ENCODE measurements around the gene C2orf78. TPM values are rescaled to one million over a fixed set of nuclear protein-coding genes. Genes with fewer than 3 reads are reported as not detected.
A peak's percentile ranks its signal among the peaks of the same experiment; 100 is the strongest.
"Not testable (repeated sequence)": the region's sequence is repeated elsewhere in the genome, so short reads cannot be mapped to it uniquely, and the experiment has no call there.

Gene C2orf78, protein sequence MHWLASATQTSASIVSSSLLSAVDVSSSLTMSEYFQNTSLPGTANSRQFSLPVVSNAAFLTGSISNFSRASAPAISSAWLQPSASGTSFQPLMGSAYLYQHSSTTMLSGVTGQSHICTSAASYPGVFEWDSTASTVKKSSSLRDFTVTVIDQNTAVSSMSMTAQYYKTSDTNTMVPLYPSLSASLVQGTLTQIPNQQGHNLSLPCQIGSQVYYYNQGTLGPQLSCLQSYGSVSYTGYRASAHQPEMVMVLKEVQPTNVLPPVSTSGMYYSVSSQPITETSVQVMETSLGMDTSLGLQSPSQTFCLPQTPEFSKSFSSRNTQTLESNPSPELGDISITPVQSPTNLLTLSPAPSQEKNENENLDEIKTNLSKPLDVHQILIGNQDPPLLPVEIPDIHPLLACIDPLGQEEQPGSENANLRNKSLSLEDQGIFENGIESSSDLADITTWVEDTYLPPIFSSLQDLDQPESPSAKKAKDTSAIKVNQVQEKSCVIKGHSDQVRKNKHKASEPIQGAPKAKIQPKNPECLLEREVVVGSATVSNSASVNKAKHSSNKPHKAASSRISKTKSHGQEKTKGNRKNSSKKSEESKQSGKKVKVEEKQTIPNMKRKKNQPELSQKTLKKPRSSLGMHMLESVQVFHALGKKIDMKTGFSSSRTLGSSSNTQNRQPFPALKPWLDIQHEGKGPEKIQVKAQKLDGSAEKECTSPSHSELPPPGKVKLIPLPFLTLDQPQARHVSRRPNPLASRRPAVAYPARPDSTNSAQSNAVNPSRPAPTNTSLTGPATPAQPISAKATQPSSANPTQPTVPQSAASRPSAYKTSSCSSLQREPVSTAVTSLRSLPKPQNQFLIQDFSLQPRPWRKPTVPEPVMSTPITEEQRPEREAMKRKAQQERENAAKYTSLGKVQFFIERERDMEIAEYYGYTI
- total RNA-seq (ENCODE audit: low replicate concordance) = not detected in 2 replicates
- long read RNA-seq = 0 reads

DNA sequence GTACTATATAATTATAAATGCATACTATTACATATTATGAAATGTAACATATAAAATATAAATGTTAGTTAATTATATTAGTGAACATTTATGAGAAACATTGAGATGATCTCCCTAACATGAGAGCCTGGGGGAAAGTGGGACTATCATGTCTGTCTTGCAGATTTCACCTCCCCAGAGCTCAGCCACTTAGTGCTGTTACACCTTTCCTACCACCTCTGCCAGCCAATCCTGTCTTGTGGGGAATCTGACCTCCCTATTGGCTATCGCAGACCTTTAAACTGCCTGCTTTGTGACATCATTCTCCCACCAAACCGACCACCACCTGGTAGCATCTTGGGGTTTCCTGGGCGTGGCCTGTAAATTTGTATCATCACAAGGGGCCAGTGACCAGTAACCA lies at the start of gene C2orf78:
TSS of gene C2orf78 (plus strand) at position 301 of the 400 bp plus-strand sequence. CDS start 127 bp downstream, outside the sequence.
- not testable (repeated sequence) for H3K27ac Mint-ChIP-seq; H3K4me1 Mint-ChIP-seq (ENCODE audit: unreplicated experiment); H3K27me3 Mint-ChIP-seq; H3K36me3 Mint-ChIP-seq; H3K9me3 Mint-ChIP-seq; H3K4me3 Mint-ChIP-seq; DNase-seq (ENCODE audit: extremely low spot score, unreplicated experiment)

DNA sequence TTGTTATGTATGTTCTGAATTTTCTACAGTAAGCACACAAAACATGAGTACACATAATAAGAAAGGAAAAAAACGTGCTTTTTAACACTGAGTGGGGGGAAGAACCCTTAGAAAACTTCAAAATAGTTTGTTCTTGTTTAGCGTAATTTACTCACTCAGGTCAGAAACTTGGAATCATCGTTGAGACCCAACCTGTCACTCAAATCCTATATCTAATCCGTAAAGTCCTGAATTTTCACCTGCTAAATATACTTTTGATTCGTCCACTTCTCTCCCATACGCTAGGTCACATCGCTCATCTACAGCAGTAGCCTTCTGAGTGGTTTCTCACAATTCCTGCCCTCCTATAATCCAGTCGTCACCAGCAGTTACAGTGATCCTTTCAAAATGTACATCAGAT lies 47.6 kb upstream of the C2orf78 start:
- peak overlapping the region; percentile 84 for H3K27ac Mint-ChIP-seq

DNA sequence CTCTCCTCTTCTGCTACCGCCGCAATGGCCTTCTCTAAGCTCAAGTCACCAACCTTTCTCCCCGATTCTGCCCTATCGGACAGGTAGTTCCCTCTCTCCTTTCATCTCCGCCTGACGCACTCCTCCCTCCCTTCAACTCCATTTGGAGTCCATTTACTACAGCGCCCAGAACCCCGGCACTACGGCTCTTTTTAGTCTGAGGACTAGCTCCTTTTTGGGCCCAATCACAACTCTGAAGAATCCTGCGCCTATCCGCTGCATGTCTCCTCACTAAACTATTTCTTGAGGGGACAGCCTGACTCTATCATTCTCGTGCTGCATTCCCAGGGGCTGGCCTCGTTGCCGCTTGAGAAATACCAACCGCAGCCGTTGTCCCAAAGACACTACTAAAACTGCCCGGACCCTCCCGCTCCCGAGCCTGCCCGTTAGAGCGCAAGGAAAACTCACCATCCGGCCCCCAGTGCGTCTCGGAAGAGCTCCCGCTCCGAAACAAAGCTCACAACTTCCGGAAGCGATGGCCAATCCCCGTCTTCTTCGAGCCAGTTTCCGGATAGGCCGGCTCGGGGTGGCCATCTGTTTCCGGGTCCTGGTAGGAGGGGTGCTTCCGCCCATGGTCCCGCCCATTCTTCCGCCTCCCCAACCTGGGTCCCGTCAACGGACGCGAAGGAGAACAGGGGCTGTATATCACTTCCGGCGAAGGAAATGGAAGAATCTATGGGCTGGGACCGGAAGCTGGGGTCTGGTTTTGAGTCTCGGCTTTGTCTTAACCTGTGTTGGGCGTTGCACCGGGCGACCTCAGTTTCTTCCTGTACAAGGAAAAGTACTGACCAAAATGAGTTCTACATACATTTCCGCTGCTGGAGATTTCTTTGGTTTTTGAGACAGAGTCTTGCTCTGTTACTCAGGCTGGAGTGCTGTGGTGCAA lies 46.9 kb upstream of the C2orf78 start, which contains the start of gene TPRKB:
TSS of gene TPRKB (minus strand) at position 491 of the 925 bp plus-strand sequence. CDS start 2,776 bp downstream, outside the sequence.
- Mint-ChIP-seq H3K9me3 (peaks cover 4% of the 10 kb centered on the region), H3K27me3 (peaks cover 7% of the 10 kb centered on the region), H3K4me3 (peak within 1 kb of the TSS; percentile 98), H3K36me3 (peaks cover 23% of the 10 kb centered on the region), H3K27ac (peak within 1 kb of the TSS; percentile 84), H3K4me1 (ENCODE audit: unreplicated experiment) (peaks cover 12% of the 10 kb centered on the region)
- TF ChIP-seq, protein P1, sequence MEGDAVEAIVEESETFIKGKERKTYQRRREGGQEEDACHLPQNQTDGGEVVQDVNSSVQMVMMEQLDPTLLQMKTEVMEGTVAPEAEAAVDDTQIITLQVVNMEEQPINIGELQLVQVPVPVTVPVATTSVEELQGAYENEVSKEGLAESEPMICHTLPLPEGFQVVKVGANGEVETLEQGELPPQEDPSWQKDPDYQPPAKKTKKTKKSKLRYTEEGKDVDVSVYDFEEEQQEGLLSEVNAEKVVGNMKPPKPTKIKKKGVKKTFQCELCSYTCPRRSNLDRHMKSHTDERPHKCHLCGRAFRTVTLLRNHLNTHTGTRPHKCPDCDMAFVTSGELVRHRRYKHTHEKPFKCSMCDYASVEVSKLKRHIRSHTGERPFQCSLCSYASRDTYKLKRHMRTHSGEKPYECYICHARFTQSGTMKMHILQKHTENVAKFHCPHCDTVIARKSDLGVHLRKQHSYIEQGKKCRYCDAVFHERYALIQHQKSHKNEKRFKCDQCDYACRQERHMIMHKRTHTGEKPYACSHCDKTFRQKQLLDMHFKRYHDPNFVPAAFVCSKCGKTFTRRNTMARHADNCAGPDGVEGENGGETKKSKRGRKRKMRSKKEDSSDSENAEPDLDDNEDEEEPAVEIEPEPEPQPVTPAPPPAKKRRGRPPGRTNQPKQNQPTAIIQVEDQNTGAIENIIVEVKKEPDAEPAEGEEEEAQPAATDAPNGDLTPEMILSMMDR (conservative IDR thresholded peaks at IDR 0.05) = no peak
- peak; percentile 97 for DNase-seq (ENCODE audit: extremely low spot score, unreplicated experiment)

More for the DNA sequence above, 47.6 kb upstream of the C2orf78 start:
- Mint-ChIP-seq H3K36me3 (peaks cover 28% of the 10 kb centered on the region), H3K9me3 (peaks cover 4% of the 10 kb centered on the region), H3K27me3 (peaks cover 7% of the 10 kb centered on the region), H3K4me1 (ENCODE audit: unreplicated experiment) (peaks cover 12% of the 10 kb centered on the region), H3K4me3 (peak overlapping the region; percentile 98)
- no peak for DNase-seq (ENCODE audit: extremely low spot score, unreplicated experiment)
- TF ChIP-seq, protein P1 (conservative IDR thresholded peaks at IDR 0.05) = no peak

DNA sequence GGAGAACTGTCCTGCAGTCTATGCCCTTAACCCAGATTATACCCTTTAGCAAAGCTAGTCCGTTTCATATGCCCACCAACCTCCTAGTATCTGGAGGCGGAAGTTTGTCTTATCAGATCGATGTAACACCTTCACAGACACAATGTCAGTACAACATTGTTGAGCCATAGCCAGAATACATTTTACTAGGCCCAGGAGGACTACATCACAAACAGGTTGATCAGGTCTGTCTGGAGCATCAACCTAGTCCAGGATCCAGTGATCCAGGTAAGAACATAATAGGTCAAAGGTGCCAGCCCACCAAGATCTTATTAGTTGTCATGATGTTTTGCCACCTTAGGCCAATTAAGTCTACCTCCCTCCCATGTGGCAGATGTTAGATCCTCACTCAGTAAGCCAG lies 44.9 kb upstream of the C2orf78 start:
- Mint-ChIP-seq H3K36me3 (peaks cover 22% of the 10 kb centered on the region), H3K27me3 (peaks cover 7% of the 10 kb centered on the region)
- TF ChIP-seq, protein P1 (conservative IDR thresholded peaks at IDR 0.05) = no peak

DNA sequence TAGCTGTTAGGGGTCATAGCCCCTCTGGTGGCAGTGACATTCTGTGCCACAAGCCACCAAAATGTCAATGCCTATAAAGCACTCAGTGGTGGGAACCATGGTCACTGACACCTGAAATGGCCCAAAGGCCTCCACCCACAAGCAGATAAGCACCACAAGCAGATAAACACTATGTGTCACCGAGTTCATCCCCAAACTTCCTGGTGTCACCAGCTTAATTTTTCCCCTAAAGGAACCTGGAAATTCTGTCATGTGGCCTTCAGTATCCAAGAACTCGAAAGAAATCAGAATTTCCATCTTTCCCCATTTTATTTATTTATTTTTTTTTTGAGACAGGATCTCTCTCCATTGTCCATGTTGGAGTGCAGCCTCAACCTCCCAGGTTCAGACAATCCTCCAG lies 43.2 kb upstream of the C2orf78 start:
- Mint-ChIP-seq H3K4me1 (ENCODE audit: unreplicated experiment) (peaks cover 12% of the 10 kb centered on the region), H3K27ac (no peak overlapping the region), H3K4me3 (no peak overlapping the region), H3K9me3 (peaks cover 4% of the 10 kb centered on the region), H3K27me3 (peaks cover 7% of the 10 kb centered on the region), H3K36me3 (peaks cover 32% of the 10 kb centered on the region)
- no peak for DNase-seq (ENCODE audit: extremely low spot score, unreplicated experiment)
- TF ChIP-seq, protein P1 (conservative IDR thresholded peaks at IDR 0.05) = no peak

More for the DNA sequence above, 44.9 kb upstream of the C2orf78 start:
- Mint-ChIP-seq H3K4me3 (peak overlapping the region; percentile 60), H3K27ac (no peak overlapping the region), H3K4me1 (ENCODE audit: unreplicated experiment) (peaks cover 12% of the 10 kb centered on the region), H3K9me3 (peaks cover 4% of the 10 kb centered on the region)
- DNase-seq (ENCODE audit: extremely low spot score, unreplicated experiment) = no peak

Measured in type B pancreatic cell (in vitro differentiated cells).